Osteocyte (in vitro differentiated cells): ENCODE measurements around the gene SAXO2. TPM values are rescaled to one million over a fixed set of nuclear protein-coding genes. Genes with fewer than 3 reads are reported as not detected.
A peak's percentile ranks its signal among the peaks of the same experiment; 100 is the strongest.
"Not testable (repeated sequence)": the region's sequence is repeated elsewhere in the genome, so short reads cannot be mapped to it uniquely, and the experiment has no call there.

Experiments used
- DNase-seq: peaks from one replicate; pipeline ENCODE4 v3.0.0; 2021; ENCODE audit warnings: mixed read lengths; ENCODE audit not compliant: unreplicated experiment; ENCODE audit errors: extremely low spot score
- H3K27ac Mint-ChIP-seq: one replicate; pipeline ENCODE4 v1.8.0; 2021; ENCODE audit warnings: mild to moderate bottlenecking, mixed read lengths; ENCODE audit not compliant: unreplicated experiment
- H3K27me3 Mint-ChIP-seq: one replicate; pipeline ENCODE4 v1.8.0; 2021; ENCODE audit warnings: mixed read lengths; ENCODE audit not compliant: unreplicated experiment
- H3K36me3 Mint-ChIP-seq: one replicate; pipeline ENCODE4 v1.8.0; 2021; ENCODE audit warnings: mixed read lengths; ENCODE audit not compliant: unreplicated experiment
- H3K4me1 Mint-ChIP-seq: one replicate; pipeline ENCODE4 v1.8.0; 2021; ENCODE audit warnings: mixed read lengths; ENCODE audit not compliant: unreplicated experiment
- H3K4me3 Mint-ChIP-seq: one replicate; pipeline ENCODE4 v1.8.0; 2021; ENCODE audit warnings: mild to moderate bottlenecking, moderate library complexity, mixed read lengths; ENCODE audit not compliant: unreplicated experiment
- H3K9me3 Mint-ChIP-seq: one replicate; pipeline ENCODE4 v1.8.0; 2021; ENCODE audit warnings: mixed read lengths; ENCODE audit not compliant: unreplicated experiment
- CTCF ChIP-seq: fragments of 200-600 bp; sonication (generic); IDR thresholded peaks from 2 replicates; pipeline ENCODE4 v1.5.0; 2021; ENCODE audit warnings: antibody characterized with exemption, mild to moderate bottlenecking, moderate library complexity
- long read RNA-seq: library from polyadenylated mRNA; unstranded; transcript quantifications from one replicate; pipeline ENCODE4 v2.0.0, GENCODE V29; 2021
- total RNA-seq: library from RNA; stranded (reverse); gene quantifications from 2 replicates; pipeline ENCODE4 v1.2.1, GENCODE V29; 2021

SAXO2 gene
- 1.4 and 2.0 TPM in 2 replicates for total RNA-seq
- long read RNA-seq, partial matches to known transcripts = 0 of 2 reads
- long read RNA-seq, other reads (novel, unspliced or antisense) = 2 of 2 reads

GRCh38 chr15:82262422-82263026 is at the start of gene SAXO2, which contains the start of gene EFL1:
Gene SAXO2, plus strand, starts transcription at chr15:82262818. Its CDS starts 62 bp downstream, at chr15:82262880.
Gene EFL1, minus strand, starts transcription at chr15:82262734. Its CDS starts 956 bp downstream, at chr15:82261778.
- Mint-ChIP-seq H3K27ac (peak within 1 kb of the TSS; percentile 90), H3K4me1 (peaks cover 23% of the 10 kb centered on the region), H3K9me3 (no peaks in the 10 kb centered on the region), H3K4me3 (peak within 1 kb of the TSS; percentile 94), H3K27me3 (no peaks in the 10 kb centered on the region), H3K36me3 (peaks cover 9% of the 10 kb centered on the region)
- peak; percentile 96 for DNase-seq
- no peak for TF ChIP-seq CTCF

GRCh38 chr15:82216092-82216491 is 46.5 kb upstream of the SAXO2 start:
- DNase-seq, H3K4me3 Mint-ChIP-seq, H3K27ac Mint-ChIP-seq, H3K9me3 Mint-ChIP-seq, H3K4me1 Mint-ChIP-seq, H3K27me3 Mint-ChIP-seq: not testable (repeated sequence)
- H3K36me3 Mint-ChIP-seq = peaks cover 19% of the 10 kb centered on the region

GRCh38 chr15:82221535-82221934 is 41.1 kb upstream of the SAXO2 start:
- H3K9me3 Mint-ChIP-seq, H3K4me1 Mint-ChIP-seq, DNase-seq, H3K4me3 Mint-ChIP-seq, H3K27ac Mint-ChIP-seq, H3K27me3 Mint-ChIP-seq: not testable (repeated sequence)
- TF ChIP-seq CTCF = peak; percentile 35
- peaks cover 19% of the 10 kb centered on the region for H3K36me3 Mint-ChIP-seq

GRCh38 chr15:82228750-82229149 is 33.9 kb upstream of the SAXO2 start:
- no peak for DNase-seq
- Mint-ChIP-seq H3K4me3 (no peak overlapping the region), H3K27me3 (no peaks in the 10 kb centered on the region), H3K9me3 (no peaks in the 10 kb centered on the region), H3K36me3 (peaks cover 29% of the 10 kb centered on the region), H3K4me1 (peaks cover 2% of the 10 kb centered on the region), H3K27ac (no peak overlapping the region)
- no peak for TF ChIP-seq CTCF

GRCh38 chr15:82231233-82231632 is 31.4 kb upstream of the SAXO2 start:
- H3K4me1 Mint-ChIP-seq = peaks cover 2% of the 10 kb centered on the region

More at GRCh38 chr15:82231233-82231632, 31.4 kb upstream of the SAXO2 start:
- TF ChIP-seq CTCF = no peak
- Mint-ChIP-seq H3K27me3 (no peaks in the 10 kb centered on the region), H3K27ac (no peak overlapping the region), H3K36me3 (peaks cover 26% of the 10 kb centered on the region), H3K4me3 (no peak overlapping the region), H3K9me3 (no peaks in the 10 kb centered on the region)
- DNase-seq = no peak
